ENCODE data around the gene PTPRR.

- TF ChIP-seq REST (IDR thresholded peaks at IDR 0.05; ENCODE audit: insufficient read depth in 1 of 2, low read depth in 2 of 2, low read length in 2 of 2) (no peak), POLR2AphosphoS5 (IDR thresholded peaks at IDR 0.05; ENCODE audit: low read depth, low read length) (no peak), TAF1 (IDR thresholded peaks at IDR 0.05; ENCODE audit: borderline replicate concordance, insufficient read depth, low read length) (no peak)
Measured at GRCh38 chr12:70739756-70740155, 180.8 kb downstream of the PTPRR start.
